ENCODE data around the gene ZNF431. TPM values are rescaled to one million over a fixed set of nuclear protein-coding genes. Genes with fewer than 3 reads are reported as not detected.

Gene ZNF431
- total RNA-seq: 1.9 and 3.8 TPM in 2 replicates

GRCh38 chr19:21141787-21142464, at the start of gene ZNF431:
ZNF431 (plus strand) TSS chr19:21142040; CDS start chr19:21142184, 144 bp downstream.

Other genes starting within 250 kb of the ZNF431 start
- gene ZNF85, start 218.8 kb upstream of the ZNF431 start, total RNA-seq: 2.3 and 5.2 TPM in 2 replicates
- gene ZNF430, start 121.4 kb upstream of the ZNF431 start, total RNA-seq: 2.7 and 3.2 TPM in 2 replicates
- gene ZNF714, start 59.8 kb upstream of the ZNF431 start, total RNA-seq: 2.9 and 3.1 TPM in 2 replicates
- gene ZNF708, start 187.4 kb downstream of the ZNF431 start, total RNA-seq: 2.3 and 3.9 TPM in 2 replicates
- 2.3 and 7.0 TPM in 2 replicates for gene ZNF738, start 217.0 kb downstream of the ZNF431 start, total RNA-seq